T-helper 2 cell treated with Interferon-gamma antibody and Interleukin-4, amounts not matched to agents 100 ng/mL and 5 ng/mL, for 36 hours (primary cell): ENCODE data around the gene TNFRSF11A. TPM values are rescaled to one million over a fixed set of nuclear protein-coding genes. Genes with fewer than 3 reads are reported as not detected.

Experiments
- intact Hi-C: fragments of 100-400 bp; cut with micrococcal nuclease; formaldehyde crosslinking; loops from one replicate; pipeline ENCODE4 v1.15.1; 2023
- total RNA-seq: library from RNA; stranded (reverse); gene quantifications from 2 replicates; pipeline ENCODE4 v1.2.3, GENCODE V29; 2022

Gene TNFRSF11A
- total RNA-seq, 1 donor from 2014 or later: 29.6 TPM

DNA sequence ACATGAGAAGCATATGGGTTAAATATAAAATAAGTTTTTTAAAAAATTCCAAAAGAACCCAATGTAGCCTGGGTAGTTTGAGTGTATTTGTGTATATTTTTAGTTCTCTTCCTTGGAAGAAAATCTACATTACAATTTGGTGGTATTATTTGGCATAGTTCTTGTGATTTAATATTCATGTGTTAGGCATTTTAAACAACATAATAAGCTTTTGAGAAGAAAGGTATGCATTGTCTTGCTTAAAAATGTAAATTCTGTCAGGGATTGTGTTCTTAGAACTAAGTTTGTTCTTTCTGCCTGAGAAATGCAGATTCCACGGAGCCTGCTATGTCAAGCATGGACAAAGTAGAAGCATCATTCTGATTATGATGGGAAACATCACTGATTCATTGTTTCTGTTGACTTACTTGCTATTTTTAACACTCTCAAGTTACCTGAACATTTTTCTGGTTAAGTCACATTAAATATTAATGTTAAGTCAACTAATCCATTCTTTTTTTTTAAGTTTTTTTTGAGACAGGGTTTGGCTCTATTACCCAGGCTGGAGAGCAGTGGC, 49.4 kb downstream of the TNFRSF11A start:
- intact Hi-C loops: no loop called here

DNA sequence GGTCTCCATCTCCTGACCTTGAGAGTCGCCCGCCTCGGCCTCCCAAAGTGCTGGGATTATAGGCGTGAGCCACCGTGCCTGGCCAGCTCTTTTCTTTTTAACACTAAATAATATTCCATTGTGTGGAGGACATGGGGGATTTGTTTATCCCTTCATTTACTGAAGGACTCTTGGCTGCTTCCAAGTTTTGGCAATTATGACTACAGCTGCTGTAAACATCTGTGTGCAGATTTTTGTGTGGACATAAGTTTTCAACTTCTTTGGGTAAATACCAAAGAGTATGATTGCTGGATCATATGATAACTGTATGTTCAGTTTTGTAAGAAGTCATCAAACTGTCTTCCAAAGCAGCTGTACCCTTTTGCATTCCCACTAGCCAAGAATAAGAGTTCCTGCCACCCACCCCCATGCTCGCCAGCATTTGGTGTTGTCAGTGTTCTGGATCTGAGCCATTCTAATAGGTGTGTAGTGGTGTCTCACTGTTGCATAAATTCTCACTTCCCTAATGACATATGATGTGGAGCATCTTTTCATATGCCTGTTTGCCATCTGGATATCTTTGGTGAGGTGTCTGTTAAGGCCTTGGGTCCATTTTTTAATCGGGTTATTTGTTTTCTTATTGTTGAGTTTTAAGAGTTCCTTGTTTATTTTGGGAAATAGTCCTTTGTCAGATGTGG, 52.2 kb downstream of the TNFRSF11A start:
- intact Hi-C loops: no loop called here

DNA sequence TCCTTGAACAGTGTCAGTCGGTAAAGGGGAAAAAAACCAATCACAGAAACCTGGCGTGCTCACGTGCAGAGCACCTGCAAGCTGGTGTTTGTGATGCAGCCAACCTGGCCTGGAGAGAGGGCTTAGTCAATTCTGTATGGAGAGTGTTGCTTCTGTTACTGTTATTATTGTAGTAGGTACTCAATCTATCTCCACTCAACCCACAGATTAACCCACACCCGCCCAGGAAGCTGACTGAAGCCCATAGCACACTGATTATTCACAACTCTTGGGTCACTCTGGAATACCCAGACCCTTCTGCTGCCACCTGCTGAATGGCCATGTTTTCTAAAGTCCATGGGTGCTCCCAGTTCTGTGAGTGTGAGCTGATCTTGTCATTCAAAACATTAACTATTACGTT, 53.9 kb downstream of the TNFRSF11A start:
- intact Hi-C loops: no loop called here

DNA sequence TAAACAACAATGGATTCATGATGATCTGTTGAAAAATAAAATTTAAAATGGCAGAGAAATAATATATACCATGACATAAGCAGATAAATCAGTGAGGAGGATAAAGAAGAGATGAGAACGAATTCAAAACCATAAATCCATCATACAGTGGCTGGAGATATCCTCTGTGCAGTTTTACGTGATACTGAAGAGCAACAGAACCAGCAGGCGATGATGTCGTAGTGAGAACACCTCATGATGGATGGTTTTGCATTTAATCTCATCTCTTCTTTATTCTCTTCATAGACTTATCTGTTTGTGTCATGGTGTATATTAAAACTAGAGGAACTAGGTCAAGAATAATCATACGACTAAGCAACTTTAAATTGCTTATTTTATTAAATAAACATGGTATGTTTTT, 56.3 kb downstream of the TNFRSF11A start:
- intact Hi-C loops: no loop called here

DNA sequence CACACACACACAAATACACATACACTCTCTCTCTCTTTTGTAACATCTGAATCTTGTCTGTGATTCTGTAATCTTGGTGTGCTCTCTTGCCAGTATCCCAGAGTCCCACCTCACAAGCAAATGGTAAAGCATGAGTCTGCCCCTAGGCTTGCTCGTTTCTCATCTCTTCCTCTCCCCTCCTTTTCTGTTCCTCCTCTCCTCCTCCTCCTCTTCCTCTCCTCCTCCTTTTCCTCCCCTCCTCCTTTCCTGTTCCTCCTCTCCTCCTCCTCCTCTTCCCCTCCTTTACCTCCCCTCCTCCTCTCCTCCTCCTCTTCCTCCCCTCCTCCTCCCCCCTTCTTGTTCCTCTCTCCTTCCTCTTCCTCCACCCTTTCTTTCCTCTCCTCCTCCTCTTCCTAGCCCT, 59.0 kb downstream of the TNFRSF11A start:
- intact Hi-C loops: no loop called here

DNA sequence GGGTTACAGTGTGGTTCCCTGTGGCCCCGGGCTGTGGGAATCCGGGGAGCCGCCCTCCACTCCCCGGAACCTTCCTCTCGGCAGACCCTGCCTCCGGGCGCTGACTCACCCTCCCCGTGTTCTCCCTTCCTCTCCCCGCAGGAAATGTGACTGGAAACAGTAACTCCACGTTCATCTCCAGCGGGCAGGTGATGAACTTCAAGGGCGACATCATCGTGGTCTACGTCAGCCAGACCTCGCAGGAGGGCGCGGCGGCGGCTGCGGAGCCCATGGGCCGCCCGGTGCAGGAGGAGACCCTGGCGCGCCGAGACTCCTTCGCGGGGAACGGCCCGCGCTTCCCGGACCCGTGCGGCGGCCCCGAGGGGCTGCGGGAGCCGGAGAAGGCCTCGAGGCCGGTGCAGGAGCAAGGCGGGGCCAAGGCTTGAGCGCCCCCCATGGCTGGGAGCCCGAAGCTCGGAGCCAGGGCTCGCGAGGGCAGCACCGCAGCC, 59.5 kb downstream of the TNFRSF11A start:
- intact Hi-C loops: no loop called here

DNA sequence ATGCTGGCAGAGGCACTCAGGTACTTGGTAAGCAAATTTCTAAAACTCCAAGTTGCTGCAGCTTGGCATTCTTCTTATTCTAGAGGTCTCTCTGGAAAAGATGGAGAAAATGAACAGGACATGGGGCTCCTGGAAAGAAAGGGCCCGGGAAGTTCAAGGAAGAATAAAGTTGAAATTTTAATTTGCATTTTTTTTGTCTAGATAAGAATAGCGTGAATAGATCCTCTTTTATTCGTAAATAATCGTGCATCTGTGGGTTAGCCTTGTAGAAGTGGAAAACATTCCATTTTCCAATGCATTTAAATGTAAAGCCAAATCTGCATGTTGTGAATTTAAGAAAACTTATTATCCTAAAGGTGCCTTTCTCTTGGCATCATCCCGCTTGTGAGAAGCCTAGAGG, 61.0 kb downstream of the TNFRSF11A start:
- intact Hi-C loops: no loop called here

DNA sequence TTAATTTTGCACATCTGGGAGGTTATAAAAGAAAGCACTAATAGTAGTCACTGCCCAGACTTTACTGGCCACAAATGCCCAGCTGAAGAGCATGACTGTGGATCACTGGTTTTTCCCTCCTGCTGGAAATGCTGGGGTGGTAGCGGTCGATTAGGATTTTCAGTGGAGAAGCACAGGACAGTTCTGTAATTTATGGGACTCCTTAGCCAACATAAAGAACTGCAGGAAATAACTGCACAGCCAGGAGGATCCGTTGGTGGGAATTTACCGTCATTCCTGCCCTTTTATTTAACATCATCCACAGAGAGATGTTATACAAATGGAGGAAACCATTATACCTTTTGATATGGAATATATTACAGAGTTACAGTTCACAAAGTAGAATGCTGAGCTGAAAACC, 61.5 kb downstream of the TNFRSF11A start:
- intact Hi-C loops: no loop called here

DNA sequence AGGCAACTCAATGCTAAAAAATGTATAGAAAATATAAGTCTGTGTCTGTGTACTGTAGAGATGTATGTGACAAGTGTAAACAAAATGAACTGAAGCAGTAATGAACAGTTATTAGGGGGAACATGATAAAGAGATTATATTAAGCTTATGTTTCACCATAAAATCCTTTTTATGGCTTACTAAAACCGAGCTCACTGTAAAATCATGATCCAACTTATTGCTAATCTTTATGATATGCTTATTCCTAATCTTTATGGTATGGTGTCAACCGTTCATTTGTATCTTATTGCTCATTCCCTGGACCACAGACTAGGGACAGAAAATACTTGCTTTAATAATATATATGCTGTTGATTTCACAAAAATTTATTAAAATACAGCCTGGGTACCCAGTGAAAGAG, 62.1 kb downstream of the TNFRSF11A start:
- intact Hi-C loops: no loop called here

DNA sequence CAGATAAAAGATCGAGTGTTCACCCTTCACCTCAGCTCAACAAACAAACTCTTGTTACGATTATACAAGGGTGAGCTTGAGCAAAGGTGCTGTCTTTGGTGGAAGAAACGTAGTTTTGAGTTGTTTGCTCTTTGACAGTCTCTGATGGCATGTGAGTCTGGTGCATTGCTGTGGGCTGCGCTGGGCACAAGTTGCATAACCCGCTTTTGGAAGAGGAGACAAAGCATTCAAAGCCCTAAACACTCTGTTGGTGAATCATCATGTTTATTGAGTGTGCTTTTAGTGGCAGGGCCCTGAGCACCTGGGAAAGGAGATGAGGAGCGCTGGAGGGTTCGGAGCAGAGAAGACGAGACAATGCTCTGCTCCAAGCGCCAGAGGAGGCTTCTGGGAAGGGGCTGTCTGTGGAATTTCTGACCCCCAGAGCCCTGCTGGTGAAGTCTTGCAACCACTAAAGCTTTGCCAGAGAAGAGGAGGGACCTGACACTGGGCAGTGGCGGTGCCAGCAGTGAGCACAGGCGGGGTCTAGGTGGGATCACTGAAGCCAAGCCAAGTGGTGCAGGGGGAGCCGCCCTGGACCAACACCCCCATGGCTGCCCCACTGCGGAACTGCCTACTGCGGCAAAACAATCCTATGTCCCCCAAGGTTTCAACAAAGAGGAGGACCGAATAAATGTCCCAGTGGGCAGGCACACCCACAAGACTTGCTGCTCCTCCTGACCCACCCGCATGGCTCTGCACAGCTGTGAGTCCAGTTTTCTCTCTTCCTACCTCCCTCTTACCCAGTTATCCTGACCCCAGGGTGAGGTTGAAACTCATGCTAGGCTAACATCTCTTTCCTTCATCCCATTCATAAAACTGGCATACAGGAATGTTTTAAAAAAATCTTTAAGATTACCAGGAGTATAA, 64.0 kb downstream of the TNFRSF11A start:
- intact Hi-C loops: no loop called here

DNA sequence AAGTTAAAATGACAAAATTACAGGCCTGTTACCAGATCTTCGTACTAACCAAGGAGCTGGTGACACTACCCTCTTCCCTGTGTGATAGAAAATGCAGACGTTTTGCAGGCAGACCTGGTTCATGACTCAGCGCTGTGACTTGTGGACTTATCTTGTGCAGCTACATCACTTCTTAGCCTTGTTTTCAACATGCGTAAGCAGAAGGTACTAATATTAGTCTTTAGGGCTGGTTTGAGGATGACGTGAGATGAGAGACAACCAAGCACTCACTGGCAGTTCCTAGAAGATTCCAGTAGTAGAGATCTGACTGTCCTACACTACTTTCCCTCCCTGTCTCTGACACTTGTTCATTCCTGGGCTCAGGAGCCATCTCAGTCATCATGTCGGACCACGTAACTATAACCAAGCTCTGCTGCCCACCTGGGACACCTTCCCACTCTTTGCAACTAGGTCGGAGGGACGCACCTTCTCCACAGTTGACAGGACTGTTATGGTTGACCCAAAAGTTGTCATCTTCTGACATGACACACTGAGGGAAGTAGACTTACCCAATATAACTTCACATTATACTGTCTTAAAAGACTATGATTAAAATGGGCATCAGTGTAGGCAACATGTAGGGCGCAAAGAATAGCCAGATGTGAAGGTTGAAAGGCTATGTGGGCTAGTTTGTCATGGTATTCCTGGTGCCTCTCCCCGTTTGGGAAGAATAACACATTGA, 64.8 kb downstream of the TNFRSF11A start:
- intact Hi-C loops: no loop called here

DNA sequence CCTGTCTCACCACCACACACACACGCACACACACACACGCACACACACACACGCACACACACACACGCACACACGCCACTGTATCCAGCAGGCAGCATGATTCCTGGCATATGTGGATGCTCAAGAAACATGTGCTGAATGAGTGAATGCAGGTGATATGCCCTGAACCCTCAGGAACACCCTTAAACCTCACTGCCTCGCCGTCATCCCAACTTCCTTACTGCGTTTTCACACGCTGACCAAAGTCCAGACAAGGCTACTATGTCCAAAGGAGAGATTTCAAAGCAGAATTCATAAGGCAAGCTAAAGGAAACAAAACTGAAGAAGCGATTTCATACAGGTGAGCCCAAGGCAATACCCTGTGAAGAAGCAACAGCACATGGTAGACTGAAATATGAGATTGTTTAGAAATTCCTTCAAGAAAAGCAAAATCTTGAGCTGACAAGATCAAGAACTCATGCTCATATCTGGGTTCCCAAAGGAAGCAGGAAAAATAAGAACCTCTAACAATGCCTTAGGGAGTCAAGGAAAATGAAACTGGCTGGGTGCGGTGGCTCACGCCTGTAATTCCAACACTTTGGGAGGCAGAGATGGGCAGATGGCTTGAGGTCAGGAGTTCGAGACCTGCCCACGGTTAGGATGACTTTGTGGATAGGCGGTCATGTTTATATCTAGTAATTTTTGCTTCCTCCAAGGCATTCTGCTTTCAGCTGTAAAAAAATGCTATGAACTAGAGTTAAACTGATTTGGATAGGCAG, 69.1 kb downstream of the TNFRSF11A start:
- intact Hi-C loops: no loop called here

DNA sequence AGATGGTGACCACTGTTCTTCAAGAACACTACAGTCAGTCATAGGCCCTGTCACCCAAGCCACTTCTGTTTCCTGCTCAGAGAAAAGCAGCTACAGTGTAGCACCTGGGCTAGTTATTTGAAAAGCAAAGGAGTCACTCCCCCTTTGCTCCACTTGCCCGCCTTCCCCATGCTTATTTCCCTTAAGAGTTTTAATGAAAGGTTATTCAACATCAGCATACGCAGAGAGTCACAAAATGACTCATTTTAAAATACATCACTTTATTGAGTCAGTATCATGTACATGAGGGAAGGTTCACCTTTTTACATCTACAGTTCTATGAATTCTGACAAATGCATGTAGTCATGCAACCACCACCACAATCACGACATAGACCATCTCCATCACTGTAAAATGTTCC, 71.3 kb downstream of the TNFRSF11A start:
- intact Hi-C loops: no loop called here

DNA sequence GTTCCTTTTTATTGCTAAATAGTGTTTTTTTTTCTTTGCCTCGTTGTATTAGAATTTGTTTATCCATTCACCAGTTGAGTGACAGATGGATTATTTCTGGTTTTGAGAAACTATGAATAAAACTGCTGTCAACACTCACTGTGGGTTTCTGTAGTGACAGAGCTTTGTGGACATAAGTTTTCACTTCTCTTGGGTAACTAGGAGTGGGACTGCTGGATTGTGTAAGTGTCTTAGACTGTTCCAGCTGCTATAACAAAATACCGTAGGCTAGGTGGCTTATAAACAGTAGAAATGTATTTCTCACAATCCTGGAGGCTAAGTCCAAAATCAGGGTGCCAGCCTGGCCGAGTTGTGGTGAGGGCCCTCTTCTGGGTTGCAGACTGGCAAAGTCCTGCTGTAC, 71.9 kb downstream of the TNFRSF11A start:
- intact Hi-C loops: no loop called here

DNA sequence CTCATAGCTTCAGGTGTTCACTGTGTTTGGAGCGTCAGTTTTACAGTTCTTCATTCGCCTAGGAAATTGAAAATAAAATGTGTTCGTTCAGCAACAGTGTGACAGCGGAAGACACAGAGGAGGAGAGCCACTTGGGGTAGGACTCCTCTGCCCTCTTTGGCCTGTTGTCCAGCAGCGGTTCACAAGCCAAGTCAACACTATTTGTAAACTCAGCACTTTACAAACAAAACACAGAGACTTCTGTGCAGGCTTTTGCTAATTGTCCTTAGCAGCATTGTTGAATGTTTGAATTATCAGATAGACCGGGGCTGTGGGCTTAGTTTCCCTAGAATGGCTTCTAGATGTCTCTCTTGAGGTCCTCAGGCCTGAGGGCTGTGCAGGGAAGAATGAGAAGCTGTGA, 73.2 kb downstream of the TNFRSF11A start:
- intact Hi-C loops: no loop called here

DNA sequence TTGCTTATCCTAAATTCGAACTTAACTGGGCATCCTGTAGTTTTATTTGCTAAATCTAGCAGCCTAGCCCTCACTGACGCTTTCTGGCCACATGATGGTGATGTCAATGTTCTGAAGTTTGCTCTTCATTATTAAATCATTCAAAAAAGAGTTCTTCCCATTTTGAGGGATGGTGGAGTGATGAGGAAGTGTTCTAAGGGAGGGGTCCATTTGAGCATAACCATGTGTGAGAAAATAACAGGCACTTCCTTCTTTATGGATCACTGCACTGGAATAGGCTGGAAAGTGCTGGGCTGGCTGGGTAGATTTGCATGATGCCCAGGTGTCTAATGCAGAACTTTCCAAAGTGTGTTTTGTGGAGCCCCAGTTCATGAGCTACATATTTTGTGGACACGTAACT, 74.2 kb downstream of the TNFRSF11A start:
- intact Hi-C loops: no loop called here

DNA sequence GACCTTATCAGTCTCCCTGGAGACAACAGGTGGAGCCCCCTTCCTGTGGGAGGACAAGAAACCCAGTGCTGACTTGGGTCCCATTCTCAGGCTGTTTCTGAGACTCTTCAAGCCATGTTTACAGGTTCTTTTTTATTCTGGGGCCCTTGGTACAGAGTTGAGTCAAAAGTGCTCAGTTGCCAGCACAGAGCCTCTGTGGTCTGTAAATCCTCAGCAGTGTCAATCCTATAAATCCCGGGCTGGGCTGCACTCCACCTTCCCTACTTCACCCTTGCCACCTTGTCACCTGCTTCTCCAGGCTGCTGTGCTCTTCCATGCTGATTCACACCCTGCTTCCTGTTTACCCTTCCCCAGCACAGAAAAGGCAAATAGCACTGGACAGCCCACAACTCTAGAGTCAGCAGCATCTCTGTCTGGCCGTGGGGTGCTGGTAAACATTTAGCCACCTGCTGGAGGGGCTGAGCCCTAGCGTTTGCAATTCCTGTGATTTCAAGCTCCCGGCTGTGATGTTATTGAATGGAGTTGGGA, 74.7 kb downstream of the TNFRSF11A start:
- intact Hi-C loops: loop anchor here (1.0 kb wide), 1 partner anchor 20 kb away; no protein-coding TSS in a partner anchor

DNA sequence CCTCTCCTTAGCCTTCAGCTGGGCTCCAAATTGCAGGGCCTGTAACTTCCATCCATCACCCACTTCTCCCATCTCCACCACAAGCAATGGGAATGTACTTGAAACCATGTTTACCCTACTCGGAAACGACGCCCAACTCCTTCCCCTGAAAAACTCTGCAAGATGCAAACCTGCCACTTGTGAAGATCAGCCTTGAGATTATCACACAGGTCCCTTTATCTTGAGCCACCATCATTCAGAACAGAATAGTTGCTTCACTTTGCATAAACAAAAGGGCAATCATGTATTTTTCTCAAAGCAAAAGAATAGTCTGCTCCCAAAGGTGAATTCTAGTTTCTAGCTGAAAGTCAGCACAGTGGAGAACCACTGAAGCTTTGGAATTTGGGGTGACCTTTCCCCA, 75.8 kb downstream of the TNFRSF11A start:
- intact Hi-C loops: loop anchor here (1.0 kb wide), 1 partner anchor 19 kb away; no protein-coding TSS in a partner anchor

DNA sequence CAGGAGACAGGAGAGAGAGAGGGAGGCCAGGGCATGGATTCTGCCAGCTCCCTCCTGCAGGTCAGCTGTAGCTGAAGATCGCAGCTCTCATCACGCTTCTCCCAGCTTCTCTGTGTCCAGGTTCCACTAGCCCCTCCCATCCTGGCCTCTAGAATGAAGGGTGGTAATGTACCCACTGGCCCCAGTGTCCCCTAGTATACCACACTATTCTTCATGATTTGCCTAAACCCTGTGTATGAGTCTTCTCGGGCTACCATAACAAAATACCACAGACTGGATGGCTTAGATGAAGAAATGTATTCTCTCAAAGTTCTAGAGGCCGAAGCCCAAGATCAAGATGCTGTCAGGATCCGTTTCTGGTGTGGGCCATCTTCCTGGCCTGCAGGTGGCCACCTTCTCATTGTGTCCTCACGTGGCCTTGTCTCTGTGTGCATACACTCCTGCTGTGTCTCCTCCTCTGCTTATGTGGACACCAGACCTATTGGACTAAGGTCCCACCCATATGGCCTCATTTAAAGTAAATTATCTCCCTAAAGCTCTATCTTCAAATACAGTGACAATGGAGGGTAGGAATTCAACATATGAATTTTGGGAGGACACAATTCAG, 77.3 kb downstream of the TNFRSF11A start:
- intact Hi-C loops: no loop called here

DNA sequence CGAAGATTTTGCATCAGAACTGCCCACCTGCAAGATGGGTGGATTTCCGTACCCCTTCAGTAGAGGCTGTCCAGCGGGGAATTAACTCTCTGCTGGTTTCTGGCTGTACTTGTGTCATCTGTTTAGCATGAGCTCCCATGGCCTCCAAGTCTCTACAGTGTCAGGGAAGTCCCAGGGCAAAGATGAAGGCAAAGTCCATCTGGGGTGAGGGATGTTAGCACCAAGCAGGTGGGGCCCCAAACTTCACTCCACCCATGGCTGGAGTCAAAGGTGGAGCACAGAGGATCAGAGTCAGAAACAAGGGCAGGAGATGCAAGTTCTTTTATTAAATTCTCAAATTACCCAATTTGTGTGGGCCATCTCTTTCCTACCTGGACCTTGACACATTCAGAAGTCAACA, 78.0 kb downstream of the TNFRSF11A start:
- intact Hi-C loops: no loop called here
